Glomerular visceral epithelial cell (primary cell): Measurements from ENCODE around the gene CRHR2.

Experiments used
- DNase-seq: peaks from one replicate; pipeline ENCODE4 v3.0.0-alpha.2; 2016; ENCODE audit errors: extremely low spot score

CRHR2 gene

GRCh38 chr7:30679664-30680063 lies 2.6 kb downstream of the CRHR2 start:
- peak; percentile 40 for DNase-seq

- DNase-seq = no peak
Measured at GRCh38 chr7:30678805-30679204, 3.5 kb downstream of the CRHR2 start.

GRCh38 chr7:30674876-30675275 lies 7.4 kb downstream of the CRHR2 start:
- DNase-seq = no peak

- DNase-seq = no peak
Measured at GRCh38 chr7:30674420-30674819, 7.8 kb downstream of the CRHR2 start.

GRCh38 chr7:30671793-30672465 lies 10.3 kb downstream of the CRHR2 start:
- DNase-seq = peak; percentile 45

- DNase-seq = no peak
Measured at GRCh38 chr7:30668102-30668501, 14.2 kb downstream of the CRHR2 start.

GRCh38 chr7:30667172-30667571 lies 15.1 kb downstream of the CRHR2 start:
- DNase-seq = no peak

GRCh38 chr7:30665449-30665848 lies 16.8 kb downstream of the CRHR2 start:
- no peak for DNase-seq

GRCh38 chr7:30665043-30665442 lies 17.2 kb downstream of the CRHR2 start:
- DNase-seq = no peak

GRCh38 chr7:30664184-30664885 lies 17.9 kb downstream of the CRHR2 start:
- no peak for DNase-seq

GRCh38 chr7:30663414-30663813 lies 18.8 kb downstream of the CRHR2 start:
- DNase-seq = no peak

- no peak for DNase-seq
Measured at GRCh38 chr7:30662431-30662939, 19.8 kb downstream of the CRHR2 start.

- no peak for DNase-seq
Measured at GRCh38 chr7:30661926-30662325, 20.3 kb downstream of the CRHR2 start.

GRCh38 chr7:30660331-30661255 lies 21.7 kb downstream of the CRHR2 start:
- no peak for DNase-seq

- DNase-seq = no peak
Measured at GRCh38 chr7:30659312-30659711, 22.9 kb downstream of the CRHR2 start.

- DNase-seq = no peak
Measured at GRCh38 chr7:30658479-30659074, 23.7 kb downstream of the CRHR2 start.

- no peak for DNase-seq
Measured at GRCh38 chr7:30657131-30657530, 25.1 kb downstream of the CRHR2 start.

GRCh38 chr7:30656006-30656957 lies 26.0 kb downstream of the CRHR2 start:
- no peak for DNase-seq

- no peak for DNase-seq
Measured at GRCh38 chr7:30655096-30655970, 26.9 kb downstream of the CRHR2 start.
